Gastroesophageal sphincter (tissue), 4 donors: ENCODE results near the gene CLASP2. TPM values are rescaled to one million over a fixed set of nuclear protein-coding genes. Genes with fewer than 3 reads are reported as not detected.

Experiments used
- ATAC-seq: fragments of 150-250 bp; one replicate; pipeline ENCODE4 v1.9.1; 2016; ENCODE audit warnings: mild to moderate bottlenecking, moderate library complexity
- H3K27ac ChIP-seq, 4 donors: fragments of 200-600 bp; sonication (generic) in 3 of 4; 1 replicate in 3 of 4; 2 replicates in 1 of 4; pipeline ENCODE4 v1.5.1; 2016 to 2019
- H3K27me3 ChIP-seq: fragments of 200-600 bp; sonication (generic); one replicate; pipeline ENCODE4 v1.5.1; 2019
- H3K36me3 ChIP-seq, 2 donors: fragments of 200-600 bp; sonication (generic); one replicate each; pipeline ENCODE4 v1.5.1; 2019; ENCODE audit warnings: control low read depth in 1 of 2
- H3K4me1 ChIP-seq, 3 donors: fragments of 200-600 bp; sonication (generic); 1 replicate in 2 of 3; 2 replicates in 1 of 3; pipeline ENCODE4 v1.5.1; 2016 to 2019; ENCODE audit warnings: control low read depth in 2 of 3
- H3K4me3 ChIP-seq, 2 donors: fragments of 200-600 bp; sonication (generic); one replicate each; pipeline ENCODE4 v1.5.1; 2019; ENCODE audit warnings: mild to moderate bottlenecking in 1 of 2, moderate library complexity in 1 of 2
- H3K9me3 ChIP-seq, 3 donors: fragments of 200-600 bp; sonication (generic); one replicate each; pipeline ENCODE4 v1.5.1; 2017 to 2019; ENCODE audit warnings: control low read depth in 2 of 3
- CTCF ChIP-seq, 4 experiments: fragments of 200-600 bp in 2 of 4; fragments of 450-650 bp in 2 of 4; sonication (generic) in 1 of 4; IDR thresholded peaks; one replicate each; pipeline ENCODE4 v1.5.1; 2017 to 2019; ENCODE audit warnings: antibody characterized with exemption in 4 of 4, mild to moderate bottlenecking in 2 of 4, moderate library complexity in 2 of 4
- EP300 ChIP-seq: sonication (generic); formaldehyde crosslinking; IDR thresholded peaks from one replicate; pipeline ENCODE4 v1.6.1; 2017; ENCODE audit warnings: antibody characterized with exemption, mild to moderate bottlenecking
- POLR2A ChIP-seq, 2 donors: fragments of 450-650 bp; IDR thresholded peaks; one replicate each; pipeline ENCODE4 v1.6.1; 2017; ENCODE audit warnings: antibody characterized with exemption in 2 of 2, mild to moderate bottlenecking in 2 of 2, moderate library complexity in 1 of 2
- POLR2AphosphoS5 ChIP-seq: sonication (generic); formaldehyde crosslinking; IDR thresholded peaks from one replicate; pipeline ENCODE4 v1.6.1; 2017; ENCODE audit warnings: antibody characterized with exemption
- WGBS, 2 donors: methylation state at CpG; one replicate each; pipeline ENCODE4 v1.1.5; 2018; ENCODE audit warnings: low coverage in 1 of 2; 5-methylcytosine and 5-hydroxymethylcytosine counted together
- total RNA-seq, 4 donors: library from RNA; depleted of rRNA; stranded (reverse); fragments of >200 nt; gene quantifications; one replicate each; pipeline ENCODE4 v1.1.0, GENCODE V29; 2016

The CLASP2 gene
- total RNA-seq, 4 donors from 2014 or later, result 45.3 to 90.7 (median 54.1) TPM

GRCh38 chr3:33664195-33664594 lies 53.9 kb downstream of the CLASP2 start:
- ATAC-seq, result peak; percentile 51
- Histone ChIP-seq H3K27me3 (no peaks in the 10 kb centered on the region), H3K36me3 (peaks cover 0 to 3% of the 10 kb centered on the region in 2 donors), H3K4me3 (no peak overlapping the region), H3K9me3 (no peaks in the 10 kb centered on the region), H3K4me1 (peaks cover 6 to 17% (median 11%) of the 10 kb centered on the region in 3 donors), H3K27ac (no peak overlapping the region)
- no peak for TF ChIP-seq CTCF (IDR thresholded peaks at IDR 0.05)
- TF ChIP-seq EP300, result no peak
- no peak for TF ChIP-seq POLR2A (IDR thresholded peaks at IDR 0.05)
- no peak for TF ChIP-seq POLR2AphosphoS5
- 23 to 38% methylated on average over 1 of the region's 1 CpG for WGBS, 2 donors

DNA sequence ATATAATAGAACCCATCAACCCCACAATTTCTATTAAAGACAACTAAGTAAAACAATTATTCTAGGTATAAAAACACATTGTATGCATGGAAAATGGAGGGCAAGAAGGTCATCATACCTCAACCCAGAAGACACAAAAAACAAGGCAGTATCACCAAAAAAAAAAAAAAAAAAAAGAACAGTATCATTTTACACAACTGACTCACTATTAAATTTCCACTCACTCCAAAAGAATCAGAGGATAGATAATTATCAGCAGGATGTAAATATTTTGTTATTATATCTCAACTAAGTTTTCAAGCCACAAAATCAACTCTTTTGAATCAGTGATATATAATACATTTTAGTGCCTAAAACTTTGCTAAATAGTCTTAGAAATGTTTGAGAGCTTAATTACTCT lies 55.0 kb downstream of the CLASP2 start:
- TF ChIP-seq POLR2AphosphoS5 (no peak), POLR2A (IDR thresholded peaks at IDR 0.05) (no peak), CTCF (IDR thresholded peaks at IDR 0.05) (no peak), EP300 (no peak)
- H3K27ac ChIP-seq, result no peak overlapping the region
- H3K27me3 ChIP-seq, result no peaks in the 10 kb centered on the region
- no peak for ATAC-seq
- peaks cover 6 to 25% (median 11%) of the 10 kb centered on the region in 3 donors for H3K4me1 ChIP-seq
- no peak overlapping the region for H3K4me3 ChIP-seq
- no peaks in the 10 kb centered on the region for H3K36me3 ChIP-seq
- H3K9me3 ChIP-seq, result no peaks in the 10 kb centered on the region

GRCh38 chr3:33659856-33660434 lies 58.1 kb downstream of the CLASP2 start:
- Histone ChIP-seq H3K36me3 (no peaks in the 10 kb centered on the region), H3K9me3 (no peaks in the 10 kb centered on the region), H3K27ac (peak overlapping the region; percentile 18 to 78 (median 76)), H3K27me3 (no peaks in the 10 kb centered on the region), H3K4me1 (peaks cover 6 to 53% (median 16%) of the 10 kb centered on the region in 3 donors), H3K4me3 (peak overlapping the region; percentile 51 to 81)
- TF ChIP-seq POLR2AphosphoS5 (no peak), CTCF (IDR thresholded peaks at IDR 0.05) (no peak), POLR2A (IDR thresholded peaks at IDR 0.05) (no peak), EP300 (no peak)
- 12 to 23% methylated on average over 5 of the region's 5 CpGs for whole genome bisulfite sequencing, 2 donors
- no peak for ATAC-seq

DNA sequence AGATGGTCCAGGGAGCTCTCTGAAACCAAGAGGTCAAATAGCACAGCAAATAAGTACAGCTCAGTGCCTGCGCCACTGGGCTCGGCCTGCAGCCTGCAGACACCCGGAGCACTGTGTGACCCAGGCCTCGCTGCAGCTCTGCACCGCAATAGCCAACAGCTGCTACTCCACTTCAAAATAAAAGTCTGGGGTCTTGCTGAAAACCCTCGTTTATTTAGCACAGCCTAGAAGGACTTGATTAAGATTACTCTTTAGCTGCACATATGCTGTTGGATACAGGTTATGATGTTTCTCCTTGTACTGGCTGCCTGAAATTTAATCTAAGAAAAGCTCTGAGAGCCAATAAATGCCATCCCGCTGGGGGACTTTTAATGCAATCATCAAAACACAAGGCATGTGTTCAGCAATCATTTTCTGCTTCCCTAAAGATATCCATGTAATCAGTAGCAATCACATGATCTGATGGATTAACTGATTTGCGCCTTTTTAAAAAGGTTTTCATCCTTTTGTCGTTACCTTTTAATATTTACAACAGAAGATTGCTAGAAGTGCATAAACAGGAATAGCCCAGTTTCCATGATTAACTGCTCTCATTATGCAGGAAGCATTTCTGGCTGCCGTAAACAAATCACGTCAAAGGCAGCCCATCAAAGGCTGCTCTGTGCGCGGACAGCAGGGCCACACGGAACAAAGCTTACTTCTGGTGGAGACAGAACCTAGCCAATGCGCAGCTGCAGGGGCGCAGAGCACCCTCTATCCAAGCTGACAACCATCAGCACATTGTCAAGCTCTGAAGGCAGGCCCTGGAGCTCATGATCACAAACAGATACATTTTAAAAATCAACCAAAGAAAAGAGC lies 58.8 kb downstream of the CLASP2 start:
- TF ChIP-seq POLR2AphosphoS5 (peak; percentile 4), EP300 (no peak), POLR2A (IDR thresholded peaks at IDR 0.05) (no peak), CTCF (IDR thresholded peaks at IDR 0.05) (peak in 1 of 4 experiments; percentile 12)
- Histone ChIP-seq H3K27me3 (no peaks in the 10 kb centered on the region), H3K27ac (peak overlapping the region; percentile 18 to 78 (median 76)), H3K4me1 (peaks cover 6 to 53% (median 16%) of the 10 kb centered on the region in 3 donors), H3K9me3 (no peaks in the 10 kb centered on the region), H3K4me3 (peak overlapping the region; percentile 51 to 81), H3K36me3 (no peaks in the 10 kb centered on the region)
- peak; percentile 93 for ATAC-seq
- WGBS, 2 donors, result 3 to 7% methylated on average over 10 to 16 of the region's 16 CpGs
